Common myeloid progenitor, CD34-positive (primary cell): Measurements from ENCODE around the gene ZPR1.

ENCODE experiments used
- CTCF ChIA-PET: fragments of 350-600 bp; sonication (Branson Sonifier 250); formaldehyde crosslinking; loops from one replicate; lab custom pipeline; 2021; ENCODE audit warnings: antibody characterized with exemption; lab: Charles Lee
- POLR2A ChIA-PET: fragments of 350-600 bp; sonication (Branson Sonifier 250); formaldehyde crosslinking; loops from one replicate; lab custom pipeline; 2021; ENCODE audit warnings: antibody characterized with exemption; lab: Charles Lee
- DNase-seq, 3 donors: peaks; one replicate each; pipeline versions ENCODE4 v3.0.0 to v3.0.0-alpha.2; 2013
- H3K27ac ChIP-seq, 2 experiments: 1 replicate in 1 of 2; 2 replicates in 1 of 2; pipeline ENCODE4 v1.7.0; 2013; ENCODE audit warnings: inconsistent platforms in 2 of 2, low read length in 2 of 2, mild to moderate bottlenecking in 2 of 2, low read depth in 1 of 2, moderate library complexity in 1 of 2; ENCODE audit not compliant: severe bottlenecking in 2 of 2, insufficient read depth in 1 of 2, poor library complexity in 1 of 2
- H3K27me3 ChIP-seq, 5 experiments: replicated peaks in 2 of 5; 1 replicate in 3 of 5; 2 replicates in 2 of 5; pipeline versions ENCODE4 v1.6.1 to v1.7.0; 2013; ENCODE audit warnings: low read length in 4 of 5, mild to moderate bottlenecking in 2 of 5, moderate library complexity in 2 of 5, inconsistent platforms in 1 of 5; ENCODE audit not compliant: insufficient read depth in 5 of 5, control insufficient read depth in 4 of 5
- H3K36me3 ChIP-seq, 4 experiments: 1 replicate in 2 of 4; 2 replicates in 2 of 4; pipeline versions ENCODE4 v1.6.1 to v1.7.0; 2013; ENCODE audit warnings: low read length in 3 of 4, control low read depth in 1 of 4, mild to moderate bottlenecking in 1 of 4; ENCODE audit not compliant: control insufficient read depth in 4 of 4, insufficient read depth in 4 of 4
- H3K4me1 ChIP-seq, 4 experiments: 1 replicate in 3 of 4; 2 replicates in 1 of 4; pipeline versions ENCODE4 v1.6.1 to v1.7.1; 2013; ENCODE audit warnings: low read length in 3 of 4, mild to moderate bottlenecking in 3 of 4, control low read depth in 1 of 4, inconsistent platforms in 1 of 4, moderate library complexity in 1 of 4; ENCODE audit not compliant: control insufficient read depth in 4 of 4, insufficient read depth in 4 of 4; ENCODE audit errors: control extremely low read depth in 1 of 4
- H3K4me3 ChIP-seq, 7 experiments: 1 replicate in 4 of 7; 2 replicates in 3 of 7; pipeline versions ENCODE4 v1.5.1 to v1.7.0; 2013; ENCODE audit warnings: mild to moderate bottlenecking in 7 of 7, low read length in 6 of 7, moderate library complexity in 6 of 7, inconsistent platforms in 2 of 7, low read depth in 2 of 7, control low read depth in 1 of 7; ENCODE audit not compliant: insufficient read depth in 4 of 7, control insufficient read depth in 1 of 7; ENCODE audit errors: extremely low read depth in 1 of 7
- H3K9me3 ChIP-seq, 5 experiments: 1 replicate in 4 of 5; 2 replicates in 1 of 5; pipeline versions ENCODE4 v1.6.1 to v1.7.1; 2013; ENCODE audit warnings: low read length in 4 of 5, mild to moderate bottlenecking in 2 of 5, inconsistent platforms in 1 of 5, low read depth in 1 of 5, moderate library complexity in 1 of 5; ENCODE audit not compliant: control insufficient read depth in 4 of 5, insufficient read depth in 2 of 5; ENCODE audit errors: control extremely low read depth in 1 of 5
- WGBS: methylation state at CpG from one replicate; pipeline ENCODE4 v1.1.5; 2013; ENCODE audit not compliant: insufficient coverage; 5-methylcytosine and 5-hydroxymethylcytosine counted together

The ZPR1 gene

GRCh38 chr11:116792144-116792868 lies 4.5 kb upstream of the ZPR1 start:
- 100% methylated on average over 4 of the region's 8 CpGs for WGBS
- Histone ChIP-seq H3K4me3 (no peak overlapping the region), H3K9me3 (no peaks in the 10 kb centered on the region), H3K36me3 (no peaks in the 10 kb centered on the region), H3K4me1 (peaks cover 0 to 17% (median 14%) of the 10 kb centered on the region in 4 experiments), H3K27ac (no peak overlapping the region), H3K27me3 (peaks cover 0 to 2% (median 0%) of the 10 kb centered on the region in 5 experiments)
- no peak for DNase-seq
- POLR2A ChIA-PET: interaction anchor here (0.7 kb wide), 1 partner anchor 314 kb away, joined by 6 read pairs; no protein-coding TSS in a partner anchor
- CTCF ChIA-PET: interaction anchor here (0.5 to 9.8 kb wide), 11 partner anchors 23 to 388 kb away, joined by 3 to 134 read pairs (median 9); partner anchors contain the start of gene APOA1

DNA sequence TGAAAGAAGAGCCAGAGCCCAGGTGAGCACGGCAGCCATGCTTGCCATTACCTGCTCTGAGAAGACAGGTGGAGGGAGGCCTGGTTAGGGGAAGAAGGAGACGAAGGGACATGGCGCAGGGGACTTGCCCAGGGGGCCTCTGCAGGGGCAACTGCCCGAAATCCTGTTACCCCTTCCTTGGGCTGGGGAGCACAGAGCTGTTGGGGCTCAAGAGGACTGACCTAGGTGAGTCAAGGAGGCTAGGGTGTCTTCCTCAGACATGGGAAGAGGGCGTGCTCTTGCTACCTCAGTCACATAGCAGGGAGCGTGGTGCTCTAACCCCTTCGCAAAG lies 4.0 kb upstream of the ZPR1 start, which contains the start of gene APOA5:
Gene APOA5 (minus strand): TSS at position 67 of the 331 bp plus-strand sequence. CDS start 19 bp downstream, at position 48.
- ChIA-PET POLR2A (interaction anchor here (0.7 kb wide), 1 partner anchor 314 kb away, joined by 6 read pairs; no protein-coding TSS in a partner anchor), CTCF (interaction anchor here (0.5 to 9.8 kb wide), 22 partner anchors 8 to 435 kb away, joined by 3 to 134 read pairs (median 8); partner anchors contain the start of genes APOA1 and APOA4)
- Histone ChIP-seq H3K27ac (no peak within 1 kb of the TSS), H3K36me3 (no peaks in the 10 kb centered on the region), H3K4me1 (peaks cover 0 to 22% (median 18%) of the 10 kb centered on the region in 4 experiments), H3K27me3 (peaks cover 0 to 2% (median 0%) of the 10 kb centered on the region in 5 experiments), H3K4me3 (peak within 1 kb of the TSS in 2 of 7 experiments; percentile 33 to 64), H3K9me3 (no peaks in the 10 kb centered on the region)
- WGBS: 93% methylated on average over 7 of the region's 7 CpGs
- DNase-seq: no peak

DNA sequence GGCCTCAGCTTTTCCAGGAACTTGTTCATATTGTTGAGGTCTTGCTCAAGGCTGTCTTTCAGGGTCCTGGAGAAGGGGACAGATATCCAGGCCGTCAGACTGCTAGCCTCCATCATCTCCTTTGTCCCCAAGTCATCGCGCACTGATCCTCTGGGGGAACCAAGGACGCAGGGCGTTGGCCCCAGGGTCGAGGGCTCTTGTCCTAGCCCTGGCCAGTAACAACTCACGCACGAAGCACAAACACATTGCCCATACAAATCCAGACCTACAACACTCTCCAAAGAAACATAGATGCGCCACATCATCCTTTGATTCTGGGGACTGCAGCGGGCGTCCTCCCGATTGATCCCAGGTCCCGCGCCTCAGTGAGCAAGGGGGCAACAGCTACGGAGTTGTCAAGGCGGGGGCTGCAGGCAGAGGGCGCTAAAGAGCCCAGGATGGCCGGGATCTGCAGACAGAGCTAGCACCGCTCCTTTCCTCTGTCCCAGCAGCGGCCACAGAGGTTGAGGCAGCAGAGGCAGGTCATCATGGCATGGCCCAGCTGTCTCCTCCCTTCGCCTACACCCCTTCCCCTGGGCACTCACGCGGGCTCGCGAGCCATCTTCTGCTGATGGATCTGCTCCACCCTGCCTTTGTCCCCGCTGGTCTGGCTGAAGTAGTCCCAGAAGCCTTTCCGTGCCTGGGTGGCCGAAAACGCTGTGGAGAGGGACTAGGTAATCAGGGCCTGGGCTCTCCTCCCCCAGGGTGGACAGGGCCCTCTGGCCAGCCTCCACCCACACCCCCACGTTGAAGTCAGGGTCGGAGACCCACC lies 3.4 kb upstream of the ZPR1 start:
- Histone ChIP-seq H3K27me3 (peaks cover 0 to 2% (median 0%) of the 10 kb centered on the region in 5 experiments), H3K36me3 (peaks cover 2 to 5% (median 2%) of the 10 kb centered on the region in 4 experiments), H3K4me3 (peak overlapping the region in 2 of 7 experiments; percentile 33 to 64), H3K9me3 (no peaks in the 10 kb centered on the region), H3K27ac (no peak overlapping the region), H3K4me1 (peaks cover 0 to 27% (median 21%) of the 10 kb centered on the region in 4 experiments)
- POLR2A ChIA-PET: no interaction called here
- DNase-seq: peak; percentile 62 to 71 (median 67)
- CTCF ChIA-PET: interaction anchor here (0.8 to 9.8 kb wide), 30 partner anchors 8 to 440 kb away, joined by 3 to 134 read pairs (median 5); partner anchors contain the start of genes APOA1 and APOA4
- WGBS: 26% methylated on average over 26 of the region's 31 CpGs

- H3K27ac ChIP-seq: no peak overlapping the region
- 94% methylated on average over 51 of the region's 53 CpGs for WGBS
- no peak overlapping the region for H3K4me3 ChIP-seq
- peaks cover 0 to 27% (median 21%) of the 10 kb centered on the region in 4 experiments for H3K4me1 ChIP-seq
- CTCF ChIA-PET: interaction anchor here (0.8 to 9.8 kb wide), 32 partner anchors 8 to 440 kb away, joined by 3 to 134 read pairs (median 6); partner anchors contain the start of genes APOA1, APOA4, APOC3 and PAFAH1B2
- peaks cover 0 to 2% (median 0%) of the 10 kb centered on the region in 5 experiments for H3K27me3 ChIP-seq
- peaks cover 6 to 14% (median 10%) of the 10 kb centered on the region in 4 experiments for H3K36me3 ChIP-seq
- DNase-seq: no peak
- POLR2A ChIA-PET: interaction anchor here (1.4 kb wide), 1 partner anchor 309 kb away, joined by 3 read pairs; the partner anchor contains the start of gene SIK3
- H3K9me3 ChIP-seq: no peaks in the 10 kb centered on the region
Observed at GRCh38 chr11:116790167-116791001, 2.6 kb upstream of the ZPR1 start.

- H3K36me3 ChIP-seq: peaks cover 16 to 28% (median 22%) of the 10 kb centered on the region in 4 experiments
- 93% methylated on average over 3 of the region's 4 CpGs for WGBS
- H3K9me3 ChIP-seq: no peaks in the 10 kb centered on the region
- H3K27ac ChIP-seq: no peak overlapping the region
- peaks cover 0 to 2% (median 0%) of the 10 kb centered on the region in 5 experiments for H3K27me3 ChIP-seq
- no peak for DNase-seq
- CTCF ChIA-PET: interaction anchor here (1.0 to 9.8 kb wide), 11 partner anchors 11 to 319 kb away, joined by 3 to 134 read pairs (median 8); partner anchors contain the start of genes APOA1 and APOC3
- no peak overlapping the region for H3K4me3 ChIP-seq
- POLR2A ChIA-PET: interaction anchor here (1.3 kb wide), 1 partner anchor 47 kb away, joined by 3 read pairs; no protein-coding TSS in a partner anchor
- H3K4me1 ChIP-seq: peaks cover 0 to 27% (median 21%) of the 10 kb centered on the region in 4 experiments
Observed at GRCh38 chr11:116788975-116789374, 1.2 kb upstream of the ZPR1 start.

- H3K9me3 ChIP-seq: no peaks in the 10 kb centered on the region
- no CpG with 5 or more reads among the region's 4 CpGs for WGBS
- ChIA-PET CTCF (interaction anchor here (1.1 to 9.8 kb wide), 9 partner anchors 12 to 320 kb away, joined by 3 to 134 read pairs (median 14); partner anchors contain the start of gene APOA1), POLR2A (interaction anchor here (0.6 to 1.3 kb wide), 2 partner anchors 17 to 47 kb away, joined by 3 read pairs; no protein-coding TSS in a partner anchor)
- H3K4me3 ChIP-seq: peak overlapping the region; percentile 76 to 93 (median 86)
- H3K27ac ChIP-seq: peak overlapping the region in 1 of 2 experiments; percentile 77
- peaks cover 0 to 2% (median 0%) of the 10 kb centered on the region in 5 experiments for H3K27me3 ChIP-seq
- H3K36me3 ChIP-seq: peaks cover 16 to 32% (median 24%) of the 10 kb centered on the region in 4 experiments
- DNase-seq: no peak
- peaks cover 0 to 27% (median 21%) of the 10 kb centered on the region in 4 experiments for H3K4me1 ChIP-seq
Observed at GRCh38 chr11:116788534-116788933, 711 bp upstream of the ZPR1 start.
